ENCODE data around the gene HRH3.

- TF ChIP-seq, protein P1, sequence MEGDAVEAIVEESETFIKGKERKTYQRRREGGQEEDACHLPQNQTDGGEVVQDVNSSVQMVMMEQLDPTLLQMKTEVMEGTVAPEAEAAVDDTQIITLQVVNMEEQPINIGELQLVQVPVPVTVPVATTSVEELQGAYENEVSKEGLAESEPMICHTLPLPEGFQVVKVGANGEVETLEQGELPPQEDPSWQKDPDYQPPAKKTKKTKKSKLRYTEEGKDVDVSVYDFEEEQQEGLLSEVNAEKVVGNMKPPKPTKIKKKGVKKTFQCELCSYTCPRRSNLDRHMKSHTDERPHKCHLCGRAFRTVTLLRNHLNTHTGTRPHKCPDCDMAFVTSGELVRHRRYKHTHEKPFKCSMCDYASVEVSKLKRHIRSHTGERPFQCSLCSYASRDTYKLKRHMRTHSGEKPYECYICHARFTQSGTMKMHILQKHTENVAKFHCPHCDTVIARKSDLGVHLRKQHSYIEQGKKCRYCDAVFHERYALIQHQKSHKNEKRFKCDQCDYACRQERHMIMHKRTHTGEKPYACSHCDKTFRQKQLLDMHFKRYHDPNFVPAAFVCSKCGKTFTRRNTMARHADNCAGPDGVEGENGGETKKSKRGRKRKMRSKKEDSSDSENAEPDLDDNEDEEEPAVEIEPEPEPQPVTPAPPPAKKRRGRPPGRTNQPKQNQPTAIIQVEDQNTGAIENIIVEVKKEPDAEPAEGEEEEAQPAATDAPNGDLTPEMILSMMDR (IDR thresholded peaks at IDR 0.05; ENCODE audit: low read length): no peak
- TF ChIP-seq EZH2 (IDR thresholded peaks at IDR 0.05; ENCODE audit: borderline replicate concordance, low read length): no peak
These were observed 10.2 kb upstream of the HRH3 start for GRCh38 chr20:62230276-62230675.

Data from OCI-LY1 (cell line).